Endothelial cell of umbilical vein (primary cell): ENCODE results near the gene GCNT1. TPM values are rescaled to one million over a fixed set of nuclear protein-coding genes. Genes with fewer than 3 reads are reported as not detected.

ENCODE experiments used
- BruUV-seq: library from RNA; stranded (reverse); fragments of 400-500 nt; replicated peaks from 2 replicates; lab custom pipeline; 2021; lab: Mats Ljungman, UMichigan
- CTCF ChIA-PET: fragments of 300-600, 350-600 bp; sonication (Branson Sonifier 250); formaldehyde crosslinking; loops from one replicate; lab custom pipeline; 2021; ENCODE audit warnings: antibody characterized with exemption, inconsistent platforms; lab: Charles Lee
- POLR2A ChIA-PET: fragments of 300-600, 350-600 bp; sonication (Branson Sonifier 250); formaldehyde crosslinking; loops from one replicate; lab custom pipeline; 2021; ENCODE audit warnings: antibody characterized with exemption, inconsistent platforms; lab: Charles Lee
- DNase-seq: peaks from one replicate; pipeline ENCODE4 v3.0.0-alpha.2; 2011; ENCODE audit warnings: low read depth, low spot score
- FAIRE-seq: peaks from 2 replicates; lab custom pipeline; 2011; peaks lifted over from hg19 to GRCh38; lab: Jason Lieb, UNC
- H2AFZ ChIP-seq: 2 replicates; pipeline ENCODE4 v1.6.0; 2012; ENCODE audit warnings: low read depth, low read length, control low read depth, inconsistent platforms
- H3K27ac ChIP-seq: 2 replicates; pipeline ENCODE4 v1.5.1; 2011; ENCODE audit warnings: low read depth, mild to moderate bottlenecking, control low read depth, low read length, moderate library complexity; ENCODE audit not compliant: insufficient read depth
- H3K27me3 ChIP-seq, 2 experiments: 2 replicates each; pipeline versions ENCODE4 v1.6.0 to v1.6.1; 2011; ENCODE audit warnings: low read length in 2 of 2, mixed read lengths in 1 of 2; ENCODE audit not compliant: control insufficient read depth in 2 of 2, insufficient read depth in 2 of 2
- H3K36me3 ChIP-seq, 2 experiments: 2 replicates in 1 of 2; 3 replicates in 1 of 2; pipeline ENCODE4 v1.5.1; 2011; ENCODE audit warnings: low read length in 2 of 2, mild to moderate bottlenecking in 1 of 2, moderate library complexity in 1 of 2; ENCODE audit not compliant: control insufficient read depth in 2 of 2, insufficient read depth in 2 of 2; ENCODE audit errors: extremely low read depth in 1 of 2
- H3K4me1 ChIP-seq: 3 replicates; pipeline ENCODE4 v1.5.1; 2011; ENCODE audit warnings: mild to moderate bottlenecking, low read length; ENCODE audit not compliant: control insufficient read depth, insufficient read depth; ENCODE audit errors: extremely low read depth
- H3K4me2 ChIP-seq: 2 replicates; pipeline ENCODE4 v1.6.1; 2011; ENCODE audit warnings: low read length, control low read depth, mixed read lengths; ENCODE audit not compliant: insufficient read depth
- H3K4me3 ChIP-seq, 3 experiments: fragments of 200-600 bp in 1 of 3; sonication (generic), shearing (Covaris generic) in 1 of 3; replicated peaks in 1 of 3; 2 replicates each; pipeline ENCODE4 v1.5.1; 2011 to 2016; ENCODE audit warnings: control low read depth in 3 of 3, low read length in 3 of 3, mild to moderate bottlenecking in 2 of 3, inconsistent platforms in 1 of 3, low read depth in 1 of 3, moderate library complexity in 1 of 3; ENCODE audit not compliant: insufficient read depth in 1 of 3
- H3K79me2 ChIP-seq: 2 replicates; pipeline ENCODE4 v1.6.0; 2012; ENCODE audit warnings: low read length, inconsistent platforms; ENCODE audit not compliant: control insufficient read depth, insufficient read depth
- H3K9ac ChIP-seq: replicated peaks from 2 replicates; pipeline ENCODE3; 2011; ENCODE audit warnings: low read length, control low read depth; ENCODE audit not compliant: insufficient read depth; ENCODE audit errors: extremely low read depth
- H3K9me1 ChIP-seq: replicated peaks from 3 replicates; pipeline ENCODE4 v1.6.0; 2011; ENCODE audit warnings: mild to moderate bottlenecking, low read length; ENCODE audit not compliant: control insufficient read depth, insufficient read depth; ENCODE audit errors: extremely low read depth
- H3K9me3 ChIP-seq: replicated peaks from 2 replicates; pipeline ENCODE4 v1.5.1; 2012; ENCODE audit warnings: low read length, inconsistent platforms; ENCODE audit not compliant: control insufficient read depth, insufficient read depth
- H4K20me1 ChIP-seq: replicated peaks from 2 replicates; pipeline ENCODE3; 2011; ENCODE audit warnings: mild to moderate bottlenecking, low read length; ENCODE audit not compliant: control insufficient read depth, insufficient read depth; ENCODE audit errors: extremely low read depth
- EZH2 ChIP-seq: IDR thresholded peaks from 2 replicates; pipeline ENCODE4 v1.6.1; 2012; ENCODE audit warnings: borderline replicate concordance, low read depth, mild to moderate bottlenecking, moderate library complexity, low read length, inconsistent platforms; ENCODE audit not compliant: severe bottlenecking
- FOS ChIP-seq: IDR thresholded peaks from 2 replicates; pipeline ENCODE4 v1.6.1; 2011; ENCODE audit warnings: mild to moderate bottlenecking, low read length, moderate library complexity, borderline replicate concordance; ENCODE audit not compliant: insufficient read depth
- GATA2 ChIP-seq: IDR thresholded peaks from 2 replicates; pipeline ENCODE4 v1.7.0; 2011; ENCODE audit warnings: low read depth, mild to moderate bottlenecking, moderate library complexity, mixed read lengths, low read length; ENCODE audit not compliant: insufficient read length, insufficient read depth
- JUN ChIP-seq: IDR thresholded peaks from 2 replicates; pipeline ENCODE4 v1.6.1; 2011; ENCODE audit warnings: borderline replicate concordance, low read depth; ENCODE audit not compliant: insufficient read length, insufficient read depth
- POLR2A ChIP-seq: IDR thresholded peaks from 2 replicates; pipeline ENCODE4 v1.6.1; 2012; ENCODE audit warnings: low read depth, mild to moderate bottlenecking, control low read depth, low read length
- dilution Hi-C: fragments of 300-500 bp; cut with MboI; formaldehyde crosslinking; loops from one replicate; pipeline ENCODE4 v1.15.0; 2019; ENCODE audit warnings: low sequenced_read_pairs; ENCODE audit not compliant: extremely low pct_ligation_motif_present
- intact Hi-C: fragments of 100-400 bp; cut with micrococcal nuclease; formaldehyde crosslinking; loops from one replicate; pipeline ENCODE4 v1.10.0; 2022
- polyA plus RNA-seq, 4 experiments: library from polyadenylated mRNA; depleted of rRNA in 3 of 4; stranded (reverse) in 3 of 4; unstranded in 1 of 4; fragments of >200 nt; gene quantifications; 2 replicates each; pipeline versions ENCODE4 v1.2.1 to v1.2.3, GENCODE V29; 2011 to 2012; ENCODE audit warnings: missing spikeins in 1 of 4
- total RNA-seq: library from RNA; stranded (reverse); gene quantifications from 2 replicates; pipeline ENCODE4 v1.2.3, GENCODE V29; 2021
- TF ChIP-seq, protein P1 (sequence below): IDR thresholded peaks from 2 replicates; pipeline ENCODE4 v1.6.1; 2011; ENCODE audit not compliant: insufficient read depth, insufficient read length

Gene GCNT1
- total and polyA plus RNA-seq, 2 donors (not counting 3 experiments of a cell fraction or from before 2014, with no cell fraction given), result 18.1 to 30.9 TPM

DNA sequence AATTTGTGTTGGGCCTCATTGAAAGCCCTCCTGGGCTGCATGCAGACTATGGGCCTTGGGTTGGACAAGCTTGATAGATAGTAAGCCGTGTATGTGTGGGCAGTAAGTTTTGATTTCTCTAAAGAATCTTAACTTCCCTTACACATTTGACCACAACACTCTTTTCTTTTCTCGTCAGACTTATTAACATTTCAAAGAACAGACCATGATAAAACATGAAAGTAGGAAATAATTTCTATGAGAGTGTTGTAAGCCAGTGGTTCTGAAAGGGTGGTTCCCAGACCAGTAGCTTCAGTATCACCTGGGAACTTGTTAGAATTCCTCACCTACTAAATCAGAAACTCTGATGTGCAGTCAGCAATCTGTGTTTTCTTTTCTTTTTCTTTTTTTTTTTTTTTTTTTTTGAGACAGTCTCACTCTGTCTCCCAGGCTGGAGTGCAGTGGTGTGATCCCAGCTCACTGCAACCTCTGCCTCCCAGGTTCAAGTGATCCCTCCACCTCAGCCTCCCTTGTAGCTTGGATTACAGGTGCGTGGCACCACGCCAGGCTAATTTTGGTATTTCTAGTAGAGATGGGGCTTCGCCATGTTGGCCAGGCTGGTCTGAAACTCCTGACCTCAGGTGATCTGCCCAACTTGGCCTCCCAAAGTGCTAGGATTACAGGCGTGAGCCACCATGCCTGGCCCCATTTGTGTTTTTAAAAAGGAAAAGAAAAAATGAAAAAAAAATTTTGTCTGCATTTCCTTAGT, 20.0 kb upstream of the GCNT1 start:
- H3K36me3 ChIP-seq, result no peaks in the 10 kb centered on the region
- H3K9me3 ChIP-seq, result no peaks in the 10 kb centered on the region
- POLR2A ChIA-PET, result no interaction called here
- TF ChIP-seq, protein P1, sequence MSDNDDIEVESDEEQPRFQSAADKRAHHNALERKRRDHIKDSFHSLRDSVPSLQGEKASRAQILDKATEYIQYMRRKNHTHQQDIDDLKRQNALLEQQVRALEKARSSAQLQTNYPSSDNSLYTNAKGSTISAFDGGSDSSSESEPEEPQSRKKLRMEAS, result no peak
- TF ChIP-seq JUN, result no peak
- no peak for TF ChIP-seq FOS
- no peak for TF ChIP-seq GATA2
- no peak for TF ChIP-seq POLR2A
- TF ChIP-seq EZH2, result no peak
- FAIRE-seq (no peak), DNase-seq (no peak)
- H3K79me2 ChIP-seq, result no peaks in the 10 kb centered on the region
- CTCF ChIA-PET, result no interaction called here
- H2AFZ ChIP-seq, result no peak overlapping the region
- dilution Hi-C loops, result no loop called here
- no peak overlapping the region for H3K4me3 ChIP-seq
- no peaks in the 10 kb centered on the region for H3K27me3 ChIP-seq
- no TSS peak for BruUV-seq
- H3K27ac ChIP-seq, result no peak overlapping the region
- no peak overlapping the region for H3K9ac ChIP-seq
- intact Hi-C loops, result no loop called here
- peaks cover 8% of the 10 kb centered on the region for H3K4me1 ChIP-seq
- H4K20me1 ChIP-seq, result no peaks in the 10 kb centered on the region
- H3K4me2 ChIP-seq, result no peak overlapping the region
- no peaks in the 10 kb centered on the region for H3K9me1 ChIP-seq
